GM18505 (cell line): ENCODE measurements around the gene ATG2B.
"Not testable (repeated sequence)": the region's sequence is repeated elsewhere in the genome, so short reads cannot be mapped to it uniquely, and the experiment has no call there.

ENCODE experiments used
- ATAC-seq: cut with Tn5 transposase; IDR thresholded peaks from one replicate; pipeline ENCODE4 v1.9.1; 2021; ENCODE audit not compliant: unreplicated experiment
- POLR2A ChIP-seq: IDR thresholded peaks from 4 replicates; pipeline ENCODE4 v1.6.1; 2011; ENCODE audit warnings: borderline replicate concordance; ENCODE audit not compliant: insufficient read depth, insufficient read length; ENCODE audit errors: extremely low read depth

The ATG2B gene

GRCh38 chr14:96257056-96257455, 106.1 kb downstream of the ATG2B start:
- no peak for ATAC-seq
- no peak for TF ChIP-seq POLR2A

GRCh38 chr14:96256407-96256806, 106.7 kb downstream of the ATG2B start:
- no peak for TF ChIP-seq POLR2A

GRCh38 chr14:96255501-96256366, 107.4 kb downstream of the ATG2B start, which contains the start of gene BDKRB1:
Gene BDKRB1, plus strand, starts transcription at chr14:96256210. Its CDS starts 7,473 bp downstream, at chr14:96263683.
- ATAC-seq: no peak
- TF ChIP-seq POLR2A: no peak

More at GRCh38 chr14:96256407-96256806, 106.7 kb downstream of the ATG2B start:
- ATAC-seq: no peak

- ATAC-seq: no peak
- no peak for TF ChIP-seq POLR2A
These were observed 108.5 kb downstream of the ATG2B start for GRCh38 chr14:96254687-96255086.

GRCh38 chr14:96252999-96253539, 110.1 kb downstream of the ATG2B start:
- TF ChIP-seq POLR2A: no peak

GRCh38 chr14:96252323-96252998, 110.7 kb downstream of the ATG2B start:
- no peak for TF ChIP-seq POLR2A
- no peak for ATAC-seq

More at GRCh38 chr14:96252999-96253539, 110.1 kb downstream of the ATG2B start:
- no peak for ATAC-seq

- no peak for ATAC-seq
- no peak for TF ChIP-seq POLR2A
These were observed 111.4 kb downstream of the ATG2B start for GRCh38 chr14:96251656-96252155.

- no peak for TF ChIP-seq POLR2A
- no peak for ATAC-seq
These were observed 112.7 kb downstream of the ATG2B start for GRCh38 chr14:96250485-96250884.

- TF ChIP-seq POLR2A: no peak
- no peak for ATAC-seq
These were observed 114.1 kb downstream of the ATG2B start for GRCh38 chr14:96249029-96249428.

GRCh38 chr14:96247031-96247430, 116.1 kb downstream of the ATG2B start:
- ATAC-seq: no peak
- TF ChIP-seq POLR2A: no peak

- ATAC-seq: no peak
- no peak for TF ChIP-seq POLR2A
These were observed 116.6 kb downstream of the ATG2B start for GRCh38 chr14:96246539-96246847.

GRCh38 chr14:96245710-96246538, 117.2 kb downstream of the ATG2B start:
- ATAC-seq: no peak
- no peak for TF ChIP-seq POLR2A

- ATAC-seq: not testable (repeated sequence)
These were observed 118.1 kb downstream of the ATG2B start for GRCh38 chr14:96245074-96245473.

- no peak for TF ChIP-seq POLR2A
- ATAC-seq: no peak
These were observed 119.4 kb downstream of the ATG2B start for GRCh38 chr14:96243785-96244184.

- TF ChIP-seq POLR2A: no peak
- ATAC-seq: no peak
These were observed 121.0 kb downstream of the ATG2B start for GRCh38 chr14:96242126-96242525.
